ENCODE results near the gene HM13.

- TF ChIP-seq, protein P1, sequence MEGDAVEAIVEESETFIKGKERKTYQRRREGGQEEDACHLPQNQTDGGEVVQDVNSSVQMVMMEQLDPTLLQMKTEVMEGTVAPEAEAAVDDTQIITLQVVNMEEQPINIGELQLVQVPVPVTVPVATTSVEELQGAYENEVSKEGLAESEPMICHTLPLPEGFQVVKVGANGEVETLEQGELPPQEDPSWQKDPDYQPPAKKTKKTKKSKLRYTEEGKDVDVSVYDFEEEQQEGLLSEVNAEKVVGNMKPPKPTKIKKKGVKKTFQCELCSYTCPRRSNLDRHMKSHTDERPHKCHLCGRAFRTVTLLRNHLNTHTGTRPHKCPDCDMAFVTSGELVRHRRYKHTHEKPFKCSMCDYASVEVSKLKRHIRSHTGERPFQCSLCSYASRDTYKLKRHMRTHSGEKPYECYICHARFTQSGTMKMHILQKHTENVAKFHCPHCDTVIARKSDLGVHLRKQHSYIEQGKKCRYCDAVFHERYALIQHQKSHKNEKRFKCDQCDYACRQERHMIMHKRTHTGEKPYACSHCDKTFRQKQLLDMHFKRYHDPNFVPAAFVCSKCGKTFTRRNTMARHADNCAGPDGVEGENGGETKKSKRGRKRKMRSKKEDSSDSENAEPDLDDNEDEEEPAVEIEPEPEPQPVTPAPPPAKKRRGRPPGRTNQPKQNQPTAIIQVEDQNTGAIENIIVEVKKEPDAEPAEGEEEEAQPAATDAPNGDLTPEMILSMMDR (IDR thresholded peaks at IDR 0.05) = no peak
- no peak for TF ChIP-seq POLR2A (IDR thresholded peaks at IDR 0.05)
These were observed 101.2 kb downstream of the HM13 start for GRCh38 chr20:31615416-31615815.

All from ovary (tissue), 3 donors.